UCSD-AML1 (cell line): ENCODE results near the gene NDFIP1.

ENCODE experiments used
- DNase-seq: peaks from one replicate; lab custom pipeline; 2025; ENCODE audit not compliant: unreplicated experiment; lab: John Stamatoyannopoulos, UW

Gene NDFIP1

GRCh38 chr5:142117579-142118151 is 9.1 kb downstream of the NDFIP1 start:
- DNase-seq: no peak

- no peak for DNase-seq
Observed at GRCh38 chr5:142118155-142118686, 9.6 kb downstream of the NDFIP1 start.

GRCh38 chr5:142119051-142119625 is 10.6 kb downstream of the NDFIP1 start:
- no peak for DNase-seq

- DNase-seq: no peak
Observed at GRCh38 chr5:142120247-142120935, 11.8 kb downstream of the NDFIP1 start.

- DNase-seq: no peak
Observed at GRCh38 chr5:142122121-142122520, 13.5 kb downstream of the NDFIP1 start.

GRCh38 chr5:142125378-142125777 is 16.8 kb downstream of the NDFIP1 start:
- DNase-seq: no peak

GRCh38 chr5:142125963-142126362 is 17.4 kb downstream of the NDFIP1 start:
- no peak for DNase-seq

GRCh38 chr5:142128675-142129208 is 20.2 kb downstream of the NDFIP1 start:
- DNase-seq: no peak

GRCh38 chr5:142129446-142130066 is 21.0 kb downstream of the NDFIP1 start:
- DNase-seq: no peak

- no peak for DNase-seq
Observed at GRCh38 chr5:142131394-142131793, 22.8 kb downstream of the NDFIP1 start.

GRCh38 chr5:142132916-142133315 is 24.3 kb downstream of the NDFIP1 start:
- DNase-seq: no peak

- no peak for DNase-seq
Observed at GRCh38 chr5:142133330-142134206, 25.0 kb downstream of the NDFIP1 start.

GRCh38 chr5:142134331-142135010 is 25.9 kb downstream of the NDFIP1 start:
- no peak for DNase-seq

GRCh38 chr5:142141463-142141862 is 32.9 kb downstream of the NDFIP1 start:
- DNase-seq: no peak

- no peak for DNase-seq
Observed at GRCh38 chr5:142143878-142144277, 35.3 kb downstream of the NDFIP1 start.

- DNase-seq: peak; percentile 14
Observed at GRCh38 chr5:142145106-142145900, 36.7 kb downstream of the NDFIP1 start.

GRCh38 chr5:142149363-142149762 is 40.8 kb downstream of the NDFIP1 start:
- no peak for DNase-seq

- no peak for DNase-seq
Observed at GRCh38 chr5:142150431-142150830, 41.9 kb downstream of the NDFIP1 start.
